ENCODE data around the gene CALML3. TPM values are rescaled to one million over a fixed set of nuclear protein-coding genes. Genes with fewer than 3 reads are reported as not detected.
A peak's percentile ranks its signal among the peaks of the same experiment; 100 is the strongest.

CALML3 gene
- polyA plus RNA-seq, 4 donors: 0.07 to 0.27 (median 0.22) TPM; not detected in 1

- WGBS, 3 donors: 69 to 84% (median 83%) methylated on average over 6 of the region's 6 CpGs
- Histone ChIP-seq H3K27me3 (ENCODE audit: control insufficient read depth in 3 of 3, insufficient read depth in 3 of 3, low read length in 3 of 3) (no peaks in the 10 kb centered on the region), H3K9me3 (ENCODE audit: control insufficient read depth in 2 of 2, insufficient read depth in 1 of 2, low read depth in 1 of 2, low read length in 1 of 2) (no peaks in the 10 kb centered on the region), H3K36me3 (ENCODE audit: control insufficient read depth in 3 of 3, insufficient read depth in 2 of 3, low read depth in 1 of 3, low read length in 3 of 3) (no peaks in the 10 kb centered on the region), H3K27ac (ENCODE audit: low read depth in 1 of 3, low read length in 2 of 3) (no peak overlapping the region), H3K4me3 (ENCODE audit: low read depth in 1 of 3, low read length in 3 of 3) (no peak overlapping the region), H3K4me1 (ENCODE audit: control insufficient read depth in 3 of 3, insufficient read depth in 2 of 3, low read depth in 1 of 3, low read length in 2 of 3) (peaks cover 19 to 66% (median 21%) of the 10 kb centered on the region in 3 donors)
- no peak for DNase-seq
- FAIRE-seq: no peak
These were observed 19.6 kb downstream of the CALML3 start for GRCh38 chr10:5544216-5544805.

GRCh38 chr10:5545011-5545410, 20.2 kb downstream of the CALML3 start:
- Histone ChIP-seq H3K36me3 (ENCODE audit: control insufficient read depth in 3 of 3, insufficient read depth in 2 of 3, low read depth in 1 of 3, low read length in 3 of 3) (no peaks in the 10 kb centered on the region), H3K9me3 (ENCODE audit: control insufficient read depth in 2 of 2, insufficient read depth in 1 of 2, low read depth in 1 of 2, low read length in 1 of 2) (no peaks in the 10 kb centered on the region), H3K4me1 (ENCODE audit: control insufficient read depth in 3 of 3, insufficient read depth in 2 of 3, low read depth in 1 of 3, low read length in 2 of 3) (peaks cover 19 to 65% (median 24%) of the 10 kb centered on the region in 3 donors), H3K27ac (ENCODE audit: low read depth in 1 of 3, low read length in 2 of 3) (peak overlapping the region in 1 of 3 donors; percentile 22), H3K27me3 (ENCODE audit: control insufficient read depth in 3 of 3, insufficient read depth in 3 of 3, low read length in 3 of 3) (no peaks in the 10 kb centered on the region), H3K4me3 (ENCODE audit: low read depth in 1 of 3, low read length in 3 of 3) (no peak overlapping the region)
- 65 to 92% (median 85%) methylated on average over 1 of the region's 1 CpG for WGBS, 3 donors
- DNase-seq (no peak), FAIRE-seq (no peak)

GRCh38 chr10:5545426-5545777, 20.6 kb downstream of the CALML3 start:
- peak overlapping the region; percentile 22 to 99 (median 99) for H3K27ac ChIP-seq (ENCODE audit: low read depth in 1 of 3, low read length in 2 of 3)
- H3K4me3 ChIP-seq (ENCODE audit: low read depth in 1 of 3, low read length in 3 of 3): no peak overlapping the region
- WGBS, 3 donors: 73 to 82% (median 75%) methylated on average over 2 of the region's 2 CpGs
- H3K27me3 ChIP-seq (ENCODE audit: control insufficient read depth in 3 of 3, insufficient read depth in 3 of 3, low read length in 3 of 3): no peaks in the 10 kb centered on the region
- no peaks in the 10 kb centered on the region for H3K9me3 ChIP-seq (ENCODE audit: control insufficient read depth in 2 of 2, insufficient read depth in 1 of 2, low read depth in 1 of 2, low read length in 1 of 2)
- FAIRE-seq: no peak
- DNase-seq: no peak
- H3K4me1 ChIP-seq (ENCODE audit: control insufficient read depth in 3 of 3, insufficient read depth in 2 of 3, low read depth in 1 of 3, low read length in 2 of 3): peaks cover 19 to 65% (median 24%) of the 10 kb centered on the region in 3 donors
- no peaks in the 10 kb centered on the region for H3K36me3 ChIP-seq (ENCODE audit: control insufficient read depth in 3 of 3, insufficient read depth in 2 of 3, low read depth in 1 of 3, low read length in 3 of 3)

- peak overlapping the region; percentile 71 to 99 (median 99) for H3K27ac ChIP-seq (ENCODE audit: low read depth in 1 of 3, low read length in 2 of 3)
- H3K4me1 ChIP-seq (ENCODE audit: control insufficient read depth in 3 of 3, insufficient read depth in 2 of 3, low read depth in 1 of 3, low read length in 2 of 3): peaks cover 19 to 65% (median 21%) of the 10 kb centered on the region in 3 donors
- FAIRE-seq (no peak), DNase-seq (peak; percentile 51 to 58)
- H3K4me3 ChIP-seq (ENCODE audit: low read depth in 1 of 3, low read length in 3 of 3): no peak overlapping the region
- 68 to 77% (median 76%) methylated on average over 23 of the region's 23 CpGs for WGBS, 3 donors
- H3K9me3 ChIP-seq (ENCODE audit: control insufficient read depth in 2 of 2, insufficient read depth in 1 of 2, low read depth in 1 of 2, low read length in 1 of 2): no peaks in the 10 kb centered on the region
- H3K36me3 ChIP-seq (ENCODE audit: control insufficient read depth in 3 of 3, insufficient read depth in 2 of 3, low read depth in 1 of 3, low read length in 3 of 3): no peaks in the 10 kb centered on the region
- H3K27me3 ChIP-seq (ENCODE audit: control insufficient read depth in 3 of 3, insufficient read depth in 3 of 3, low read length in 3 of 3): no peaks in the 10 kb centered on the region
These were observed 21.3 kb downstream of the CALML3 start for GRCh38 chr10:5545778-5546710.

- no peak overlapping the region for H3K4me3 ChIP-seq (ENCODE audit: low read depth in 1 of 3, low read length in 3 of 3)
- FAIRE-seq (no peak), DNase-seq (peak; percentile 86 to 99)
- H3K9me3 ChIP-seq (ENCODE audit: control insufficient read depth in 2 of 2, insufficient read depth in 1 of 2, low read depth in 1 of 2, low read length in 1 of 2): no peaks in the 10 kb centered on the region
- H3K36me3 ChIP-seq (ENCODE audit: control insufficient read depth in 3 of 3, insufficient read depth in 2 of 3, low read depth in 1 of 3, low read length in 3 of 3): no peaks in the 10 kb centered on the region
- H3K27ac ChIP-seq (ENCODE audit: low read depth in 1 of 3, low read length in 2 of 3): peak overlapping the region; percentile 99
- no peaks in the 10 kb centered on the region for H3K27me3 ChIP-seq (ENCODE audit: control insufficient read depth in 3 of 3, insufficient read depth in 3 of 3, low read length in 3 of 3)
- WGBS, 3 donors: 14 to 68% (median 30%) methylated on average over 7 of the region's 7 CpGs
- H3K4me1 ChIP-seq (ENCODE audit: control insufficient read depth in 3 of 3, insufficient read depth in 2 of 3, low read depth in 1 of 3, low read length in 2 of 3): peaks cover 19 to 68% (median 23%) of the 10 kb centered on the region in 3 donors
These were observed 22.3 kb downstream of the CALML3 start for GRCh38 chr10:5546891-5547680.

GRCh38 chr10:5547681-5547930, 22.8 kb downstream of the CALML3 start:
- DNase-seq (no peak), FAIRE-seq (no peak)
- peak overlapping the region in 1 of 3 donors; percentile 10 for H3K4me3 ChIP-seq (ENCODE audit: low read depth in 1 of 3, low read length in 3 of 3)

GRCh38 chr10:5547931-5548660, 23.3 kb downstream of the CALML3 start:
- 14 to 41% (median 33%) methylated on average over 16 of the region's 16 CpGs for WGBS, 3 donors
- FAIRE-seq: no peak
- Histone ChIP-seq H3K27ac (ENCODE audit: low read depth in 1 of 3, low read length in 2 of 3) (peak overlapping the region; percentile 99), H3K4me1 (ENCODE audit: control insufficient read depth in 3 of 3, insufficient read depth in 2 of 3, low read depth in 1 of 3, low read length in 2 of 3) (peaks cover 19 to 78% (median 25%) of the 10 kb centered on the region in 3 donors), H3K36me3 (ENCODE audit: control insufficient read depth in 3 of 3, insufficient read depth in 2 of 3, low read depth in 1 of 3, low read length in 3 of 3) (no peaks in the 10 kb centered on the region), H3K4me3 (ENCODE audit: low read depth in 1 of 3, low read length in 3 of 3) (peak overlapping the region in 1 of 3 donors; percentile 10), H3K9me3 (ENCODE audit: control insufficient read depth in 2 of 2, insufficient read depth in 1 of 2, low read depth in 1 of 2, low read length in 1 of 2) (no peaks in the 10 kb centered on the region), H3K27me3 (ENCODE audit: control insufficient read depth in 3 of 3, insufficient read depth in 3 of 3, low read length in 3 of 3) (no peaks in the 10 kb centered on the region)
- DNase-seq: peak; percentile 78 to 83

More at GRCh38 chr10:5547681-5547930, 22.8 kb downstream of the CALML3 start:
- Histone ChIP-seq H3K9me3 (ENCODE audit: control insufficient read depth in 2 of 2, insufficient read depth in 1 of 2, low read depth in 1 of 2, low read length in 1 of 2) (no peaks in the 10 kb centered on the region), H3K36me3 (ENCODE audit: control insufficient read depth in 3 of 3, insufficient read depth in 2 of 3, low read depth in 1 of 3, low read length in 3 of 3) (no peaks in the 10 kb centered on the region), H3K27ac (ENCODE audit: low read depth in 1 of 3, low read length in 2 of 3) (peak overlapping the region; percentile 99), H3K4me1 (ENCODE audit: control insufficient read depth in 3 of 3, insufficient read depth in 2 of 3, low read depth in 1 of 3, low read length in 2 of 3) (peaks cover 19 to 74% (median 25%) of the 10 kb centered on the region in 3 donors), H3K27me3 (ENCODE audit: control insufficient read depth in 3 of 3, insufficient read depth in 3 of 3, low read length in 3 of 3) (no peaks in the 10 kb centered on the region)
- WGBS, 3 donors: 13 to 27% (median 24%) methylated on average over 4 of the region's 4 CpGs
